K562 (cell line): ENCODE measurements around the gene SYT8.

Experiments used
- NR3C1 ChIP-seq: sonication (generic); formaldehyde crosslinking; IDR thresholded peaks from 2 replicates; pipeline ENCODE4 v1.8.1; 2022; ENCODE audit warnings: missing genetic modification reagents
- TCF7 ChIP-seq: sonication (generic); IDR thresholded peaks from 2 replicates; pipeline ENCODE4 v1.6.1; 2016; ENCODE audit warnings: antibody characterized with exemption, borderline replicate concordance
- ZZZ3 ChIP-seq: fragments of 450-650 bp; IDR thresholded peaks from 2 replicates; pipeline ENCODE4 v1.6.1; 2016; ENCODE audit warnings: antibody characterized with exemption, mild to moderate bottlenecking, moderate library complexity
- TF ChIP-seq, protein P1 (sequence below), 3 experiments: IDR thresholded peaks in 2 of 3; conservative IDR thresholded peaks in 1 of 3; 2 replicates each; pipeline ENCODE4 v1.5.1; 2011 to 2012; ENCODE audit warnings: low read length in 3 of 3, mild to moderate bottlenecking in 3 of 3, control low read depth in 2 of 3, improper control_type of control experiment in 1 of 3, inconsistent platforms in 1 of 3, low read depth in 1 of 3, mixed read lengths in 1 of 3, moderate library complexity in 1 of 3; ENCODE audit not compliant: insufficient read depth in 2 of 3

DNA sequence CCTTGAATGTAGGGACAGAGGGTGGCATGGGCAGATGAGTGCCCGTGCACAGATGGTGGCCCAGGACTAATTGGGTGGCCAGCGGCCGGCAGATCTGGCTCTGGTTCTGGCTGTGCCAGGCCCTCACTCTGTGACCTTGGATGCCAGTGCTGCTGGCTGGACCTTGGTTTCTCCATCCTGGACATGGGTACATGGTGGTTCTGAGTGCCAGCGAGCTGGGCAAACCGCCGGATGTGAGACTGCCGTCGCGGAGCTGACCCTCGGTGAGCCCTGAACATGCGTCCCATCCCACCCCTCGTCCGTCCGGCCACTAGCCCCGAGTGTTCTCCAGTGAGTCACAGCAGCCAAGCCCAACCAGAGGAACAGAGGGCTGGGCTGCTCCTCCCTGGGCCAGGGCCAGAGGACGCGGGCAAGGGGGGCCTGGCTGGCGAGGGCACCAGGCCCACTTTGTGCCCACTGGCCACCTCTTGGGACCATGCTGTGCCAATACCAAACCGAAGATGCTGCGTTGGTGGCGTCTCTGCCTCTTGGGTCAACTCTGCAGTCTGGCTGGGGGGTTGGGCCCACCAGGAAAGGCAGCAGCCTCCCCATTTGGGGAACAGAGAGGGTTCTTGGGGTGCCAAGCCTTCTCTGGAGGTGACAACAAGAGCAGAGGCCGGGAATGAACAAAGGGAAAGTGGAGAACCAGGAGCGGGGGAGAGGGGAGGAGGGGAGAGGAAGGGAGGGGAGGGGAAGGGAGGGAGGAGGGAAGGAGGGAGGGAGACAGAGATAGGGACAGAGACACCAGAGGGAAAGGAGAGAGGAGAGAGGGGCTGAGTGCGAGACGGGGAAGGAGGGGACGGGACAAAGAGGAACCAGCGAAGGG lies 28.8 kb downstream of the SYT8 start:
- no peak for TF ChIP-seq TCF7
- no peak for TF ChIP-seq ZZZ3
- TF ChIP-seq, protein P1, sequence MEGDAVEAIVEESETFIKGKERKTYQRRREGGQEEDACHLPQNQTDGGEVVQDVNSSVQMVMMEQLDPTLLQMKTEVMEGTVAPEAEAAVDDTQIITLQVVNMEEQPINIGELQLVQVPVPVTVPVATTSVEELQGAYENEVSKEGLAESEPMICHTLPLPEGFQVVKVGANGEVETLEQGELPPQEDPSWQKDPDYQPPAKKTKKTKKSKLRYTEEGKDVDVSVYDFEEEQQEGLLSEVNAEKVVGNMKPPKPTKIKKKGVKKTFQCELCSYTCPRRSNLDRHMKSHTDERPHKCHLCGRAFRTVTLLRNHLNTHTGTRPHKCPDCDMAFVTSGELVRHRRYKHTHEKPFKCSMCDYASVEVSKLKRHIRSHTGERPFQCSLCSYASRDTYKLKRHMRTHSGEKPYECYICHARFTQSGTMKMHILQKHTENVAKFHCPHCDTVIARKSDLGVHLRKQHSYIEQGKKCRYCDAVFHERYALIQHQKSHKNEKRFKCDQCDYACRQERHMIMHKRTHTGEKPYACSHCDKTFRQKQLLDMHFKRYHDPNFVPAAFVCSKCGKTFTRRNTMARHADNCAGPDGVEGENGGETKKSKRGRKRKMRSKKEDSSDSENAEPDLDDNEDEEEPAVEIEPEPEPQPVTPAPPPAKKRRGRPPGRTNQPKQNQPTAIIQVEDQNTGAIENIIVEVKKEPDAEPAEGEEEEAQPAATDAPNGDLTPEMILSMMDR (IDR thresholded peaks at IDR 0.05 in 2 of 3, conservative IDR thresholded peaks at IDR 0.05 in 1 of 3; ENCODE audit: insufficient read depth in 2 of 3, low read depth in 1 of 3, low read length in 3 of 3): no peak
- TF ChIP-seq NR3C1: no peak
